T follicular helper cell (primary cell): ENCODE data around the gene CCDC149.

ENCODE experiments used
- DNase-seq: peaks from one replicate; pipeline ENCODE4 v3.0.0-alpha.2; 2020; ENCODE audit warnings: low read depth
- total RNA-seq, 2 experiments: gene quantifications; one replicate each; lab custom pipeline; 2026; lab: John Stamatoyannopoulos, UW

The CCDC149 gene
- total RNA-seq = 0.04 to 0.24 reads per million in 2 experiments

DNA sequence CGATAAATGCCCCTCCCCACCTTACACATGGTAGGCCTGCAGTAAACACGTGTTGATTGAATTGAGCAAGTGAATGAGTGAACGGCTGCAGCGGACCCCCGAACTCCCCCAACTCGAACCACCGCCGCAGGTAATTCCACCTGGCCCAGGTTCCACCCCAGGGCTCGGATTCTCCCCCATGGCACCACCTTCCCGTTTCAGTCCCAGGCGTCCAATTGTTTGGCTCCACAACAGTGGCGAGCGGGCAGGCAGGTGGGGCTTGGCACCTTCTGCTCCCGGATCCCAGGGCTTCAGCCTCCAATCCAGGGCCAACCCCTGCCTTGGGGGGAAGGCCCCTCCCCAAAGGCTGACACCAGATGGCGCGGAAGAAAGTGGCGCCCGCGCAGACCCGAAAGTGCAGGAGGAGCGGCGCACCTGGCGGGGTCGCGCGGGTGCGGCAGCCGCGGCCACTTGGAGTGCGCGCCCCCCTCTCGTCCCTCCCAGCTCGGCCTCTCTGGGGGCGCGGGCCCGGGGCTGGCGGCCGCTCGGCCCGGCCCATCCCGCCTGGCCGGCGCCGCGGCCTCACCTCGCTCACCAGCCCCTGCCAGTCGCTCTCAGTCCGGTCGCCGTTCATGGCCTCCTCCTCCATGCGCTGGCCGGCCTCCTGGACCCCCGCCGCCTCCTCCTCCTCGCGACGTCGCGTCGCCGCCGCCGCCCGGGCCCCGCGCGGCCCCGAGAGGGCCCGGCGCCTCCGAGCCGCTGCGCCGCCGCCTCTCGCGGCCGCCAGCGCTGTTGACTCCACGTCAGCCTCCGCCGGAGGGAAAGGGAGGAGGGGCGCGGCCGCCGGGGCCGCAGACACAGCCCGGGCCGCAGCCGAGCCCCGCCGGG lies at the start of gene CCDC149:
Gene CCDC149 (minus strand): TSS at position 791 of the 867 bp plus-strand sequence. CDS start 178 bp downstream, at position 613.
- DNase-seq = no peak

DNA sequence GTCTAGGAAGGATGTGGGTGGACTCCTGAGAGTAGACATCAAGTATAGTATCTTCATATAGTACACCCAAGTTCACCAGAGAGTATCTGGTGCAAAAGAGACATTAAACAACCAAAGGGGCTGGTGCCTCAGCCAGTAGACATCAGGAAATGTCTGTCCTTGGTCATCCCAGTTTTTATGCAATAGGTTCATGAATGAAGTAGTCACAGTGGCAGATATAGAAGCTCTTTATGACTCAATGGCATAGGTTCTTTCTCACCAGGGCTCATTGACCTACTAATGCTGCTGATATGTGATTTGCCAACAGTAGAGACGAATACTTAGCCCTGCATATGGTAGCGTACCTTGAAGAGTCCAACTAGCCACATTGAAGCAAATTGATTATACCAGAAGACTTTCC lies 45.0 kb upstream of the CCDC149 start:
- DNase-seq = no peak

GRCh38 chr4:24956763-24957162 lies 43.9 kb upstream of the CCDC149 start:
- no peak for DNase-seq

DNA sequence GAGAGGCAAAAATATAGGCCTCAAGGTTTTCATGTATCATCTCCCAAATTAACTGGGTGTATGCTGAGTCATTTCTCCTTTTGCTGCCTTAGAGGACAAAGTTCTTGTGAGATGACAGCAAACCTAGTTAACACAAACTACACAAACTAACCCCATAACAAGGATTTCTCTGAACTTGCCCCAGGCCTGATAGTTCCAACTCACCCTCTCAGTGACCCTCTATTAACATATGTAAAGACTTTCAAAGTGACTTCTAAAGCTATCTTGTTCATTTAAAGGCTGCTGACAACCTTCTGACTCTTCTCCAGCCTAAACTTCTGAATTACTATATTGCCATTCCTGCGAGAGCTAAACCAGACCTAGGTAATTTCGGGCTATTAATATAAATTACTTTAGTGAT lies 43.2 kb upstream of the CCDC149 start:
- no peak for DNase-seq

DNA sequence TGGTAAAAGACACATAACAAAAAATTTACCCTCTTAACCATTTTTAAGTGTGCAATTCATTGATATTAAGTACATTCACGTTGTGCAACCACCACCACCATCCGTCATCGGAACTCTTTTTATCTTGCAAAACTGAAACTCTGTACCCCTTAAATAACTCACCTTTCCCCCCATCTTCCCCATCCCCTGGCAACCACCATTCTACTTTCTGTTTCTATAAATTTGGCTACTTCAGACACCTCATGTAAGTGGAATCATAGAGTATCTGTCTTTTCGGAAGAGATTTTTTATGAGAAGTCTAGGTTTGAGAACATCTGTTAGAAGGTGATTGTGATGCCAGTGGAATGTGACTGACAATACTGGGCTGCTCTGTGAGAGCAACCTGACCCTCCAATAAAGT lies 39.8 kb upstream of the CCDC149 start:
- DNase-seq = no peak

DNA sequence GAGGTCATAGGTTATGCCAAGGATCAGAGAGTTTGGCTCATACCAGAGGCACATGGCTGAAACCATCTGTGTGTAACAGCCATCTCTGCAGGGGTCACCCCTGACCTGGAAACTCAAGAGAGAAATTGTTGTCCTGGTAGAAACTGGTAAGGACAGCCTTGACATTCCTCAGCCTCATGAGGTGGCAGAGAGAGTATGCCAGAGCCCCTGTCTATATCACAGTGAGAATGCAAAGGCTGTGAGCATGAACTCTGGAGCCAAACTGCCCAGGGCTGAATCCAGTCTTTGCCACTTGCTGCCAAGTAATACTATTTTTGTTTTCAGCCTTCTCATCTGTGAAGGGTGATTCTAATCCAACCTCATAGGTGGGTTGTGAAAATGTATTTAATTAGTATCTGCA lies 37.1 kb upstream of the CCDC149 start:
- DNase-seq = no peak

DNA sequence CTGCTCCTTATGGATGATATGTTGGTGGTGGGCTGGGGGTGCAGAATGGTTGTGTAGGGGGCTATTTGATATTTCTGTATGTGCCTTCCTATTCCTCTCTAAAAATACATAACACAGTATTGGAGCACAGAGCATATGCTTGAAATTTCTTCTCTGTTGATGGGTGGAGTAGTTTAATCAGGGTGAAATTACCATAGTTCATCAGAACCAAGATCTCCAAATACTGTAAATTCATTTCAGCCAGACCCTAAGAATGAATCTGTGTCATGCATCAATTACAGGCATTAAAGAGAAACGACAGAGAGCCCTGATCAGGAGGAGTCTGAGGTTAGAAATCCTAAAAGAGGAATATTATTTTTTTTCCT lies 25.1 kb upstream of the CCDC149 start:
- no peak for DNase-seq

GRCh38 chr4:24937176-24937916 lies 24.5 kb upstream of the CCDC149 start:
- no peak for DNase-seq

- DNase-seq = no peak
Observed at GRCh38 chr4:24935856-24936255, 23.0 kb upstream of the CCDC149 start.

DNA sequence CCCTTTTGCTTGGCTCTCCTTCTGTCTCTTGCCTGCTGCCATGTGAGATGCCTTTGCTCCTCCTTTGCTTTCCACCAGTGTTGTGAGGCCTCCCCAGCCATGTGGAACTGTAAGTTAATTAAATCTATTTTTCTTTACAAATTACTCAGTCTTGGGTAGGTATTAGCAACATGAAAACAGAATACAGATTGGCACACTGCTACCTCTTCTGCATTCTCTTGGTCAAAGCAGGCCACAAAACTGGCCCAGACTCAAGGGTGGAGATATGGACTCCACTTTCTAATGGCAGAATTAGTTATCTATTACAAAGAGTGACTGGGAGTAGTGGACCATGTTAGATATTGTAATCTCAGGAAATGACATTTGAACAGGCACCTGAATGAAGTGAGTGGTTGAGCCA lies 21.5 kb upstream of the CCDC149 start:
- DNase-seq = no peak

DNA sequence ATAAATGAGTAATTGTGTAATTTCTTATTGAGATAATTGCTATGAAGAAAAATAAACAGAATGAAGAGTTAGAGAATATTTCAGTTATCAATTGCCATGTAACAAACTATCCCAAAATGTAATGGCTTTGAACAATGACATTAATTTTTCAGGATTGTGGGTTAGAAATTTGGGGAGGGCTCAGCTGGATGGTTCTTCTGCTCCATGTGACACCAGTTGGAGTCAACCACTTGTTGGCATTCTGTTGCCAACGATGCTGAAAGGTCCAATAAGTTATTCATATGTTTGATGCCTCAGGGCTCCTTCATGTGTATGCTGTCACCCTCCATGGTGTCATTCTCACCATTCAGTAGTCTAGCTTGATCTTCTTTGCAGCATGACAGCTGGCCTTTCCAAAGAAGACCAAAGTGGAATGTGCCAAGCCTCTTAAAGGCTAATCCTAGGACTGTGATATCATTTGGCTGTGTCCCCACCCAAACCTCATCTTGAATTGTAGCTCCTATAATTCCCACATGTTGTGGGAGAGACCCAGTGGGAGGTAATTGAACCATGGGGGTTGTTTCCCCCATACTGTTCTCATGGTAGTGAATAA lies 20.9 kb upstream of the CCDC149 start:
- DNase-seq = no peak

- DNase-seq = no peak
Observed at GRCh38 chr4:24932515-24933225, 19.8 kb upstream of the CCDC149 start.

GRCh38 chr4:24930151-24930550 lies 17.3 kb upstream of the CCDC149 start:
- no peak for DNase-seq

DNA sequence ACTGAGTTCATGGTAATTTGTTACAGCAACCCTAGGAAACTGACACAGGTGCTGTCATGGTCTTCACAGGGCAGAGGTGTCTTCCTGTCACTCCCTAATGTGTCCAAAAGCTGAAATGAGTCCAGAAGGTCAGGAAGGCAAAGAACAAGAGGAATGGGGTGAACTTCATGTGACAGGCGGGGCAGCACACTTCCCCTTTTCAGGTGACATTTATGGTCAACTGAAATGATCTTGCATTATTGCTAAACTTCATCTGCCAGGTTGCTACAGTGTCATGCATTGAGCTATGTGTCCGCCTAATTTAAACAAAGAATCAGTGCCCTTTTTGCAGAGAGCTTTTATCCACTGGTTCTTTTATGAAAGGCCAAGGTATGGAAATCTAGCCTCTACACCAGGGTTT lies 15.9 kb upstream of the CCDC149 start:
- no peak for DNase-seq

GRCh38 chr4:24927049-24927448 lies 14.2 kb upstream of the CCDC149 start:
- no peak for DNase-seq

GRCh38 chr4:24924309-24924781 lies 11.5 kb upstream of the CCDC149 start:
- no peak for DNase-seq

DNA sequence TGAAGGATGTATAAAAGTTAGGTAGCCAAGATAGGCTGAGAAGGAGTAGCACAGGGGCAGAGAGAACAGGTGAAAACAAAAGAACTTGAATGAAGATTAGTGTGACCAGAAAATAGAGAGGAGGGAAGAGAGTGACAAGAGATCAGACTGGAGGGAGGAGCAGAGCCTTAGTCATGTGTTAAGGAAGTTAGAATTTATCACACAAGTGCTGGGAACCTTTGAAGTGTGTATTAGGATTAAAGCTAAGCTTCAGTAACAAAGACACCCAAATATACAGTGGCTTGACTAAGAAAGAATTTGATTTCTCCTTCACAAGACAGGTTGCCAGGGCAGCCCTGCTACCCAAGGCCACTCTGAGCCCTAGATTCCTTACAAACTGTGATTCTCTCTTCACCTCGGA lies 10.7 kb upstream of the CCDC149 start:
- DNase-seq = no peak

DNA sequence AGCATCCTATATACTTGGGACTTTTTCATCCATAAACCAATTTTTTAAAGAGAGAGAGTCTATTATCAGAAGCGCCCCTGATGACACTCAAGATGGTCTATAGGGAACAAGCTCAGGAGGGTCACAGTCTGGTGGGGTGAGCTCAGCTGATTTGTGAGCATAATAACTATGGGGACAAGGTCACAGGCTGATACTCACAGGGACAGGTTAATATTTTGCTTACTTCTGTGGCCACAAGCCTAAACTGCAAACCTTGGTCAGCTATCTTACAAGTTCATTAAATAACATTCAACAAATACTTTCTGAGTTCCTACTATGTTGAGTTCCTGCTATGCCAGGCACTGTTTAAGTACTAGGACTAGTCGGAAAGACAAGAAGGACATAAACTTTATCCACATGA lies 10.2 kb upstream of the CCDC149 start:
- no peak for DNase-seq

- no peak for DNase-seq
Observed at GRCh38 chr4:24922416-24922815, 9.6 kb upstream of the CCDC149 start.

DNA sequence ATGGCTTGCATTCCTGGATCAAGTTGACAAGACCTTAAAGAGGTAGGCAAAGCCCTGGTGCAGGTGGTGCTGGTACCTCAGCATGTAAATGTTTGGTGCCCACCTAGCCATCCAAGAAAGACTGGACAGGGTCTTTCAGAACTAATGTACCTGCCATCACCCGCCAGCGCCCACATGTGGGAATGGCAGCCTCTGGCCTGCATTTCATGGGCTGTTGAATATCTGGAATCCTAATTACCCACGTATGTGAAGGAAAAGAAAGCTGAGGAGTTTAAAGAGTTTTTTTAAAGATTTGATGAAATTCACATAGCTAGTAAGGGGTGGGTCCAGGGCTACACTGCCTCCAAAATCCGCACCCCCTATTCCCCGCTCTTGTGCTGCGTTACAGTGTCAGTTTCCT lies 8.6 kb upstream of the CCDC149 start:
- no peak for DNase-seq

DNA sequence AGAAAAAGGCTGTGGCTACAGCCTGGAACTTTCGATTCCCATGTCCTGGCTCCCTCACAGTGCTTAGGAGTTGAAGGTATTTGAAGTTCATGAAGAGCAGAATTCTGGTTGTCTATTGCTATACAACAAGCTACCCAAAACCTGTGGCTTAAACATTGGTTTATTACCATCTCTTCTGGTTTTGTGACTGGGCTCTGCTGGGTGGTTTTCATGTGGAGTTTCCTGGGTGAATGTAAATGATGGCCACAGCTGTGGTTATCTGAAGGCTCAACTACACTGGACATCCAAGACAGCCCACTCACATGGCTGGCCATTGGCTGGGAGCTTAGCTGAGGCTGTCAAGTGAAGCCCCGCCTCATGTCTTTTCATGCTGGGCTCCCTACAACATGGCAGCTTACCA lies 7.2 kb upstream of the CCDC149 start:
- no peak for DNase-seq
